Loucy (cell line): ENCODE measurements around the gene ARMC9.

Experiments
- H2AFZ ChIP-seq: fragments of 200-600 bp; sonication (generic); 2 replicates; pipeline ENCODE4 v1.6.0; 2016; ENCODE audit warnings: antibody characterized with exemption, mild to moderate bottlenecking, low read length, moderate library complexity
- H3F3A ChIP-seq: fragments of 200-600 bp; 2 replicates; pipeline ENCODE4 v1.6.0; 2016; ENCODE audit warnings: antibody characterized with exemption, low read depth, mild to moderate bottlenecking
- H3K27me3 ChIP-seq: fragments of 200-600 bp; sonication (generic); 2 replicates; pipeline ENCODE4 v1.6.1; 2014; ENCODE audit warnings: low read length, mild to moderate bottlenecking; ENCODE audit not compliant: insufficient read depth, poor library complexity, severe bottlenecking
- H3K36me3 ChIP-seq: fragments of 200-600 bp; sonication (generic); 2 replicates; pipeline ENCODE4 v1.6.1; 2016; ENCODE audit warnings: low read length; ENCODE audit not compliant: insufficient read depth
- H3K4me1 ChIP-seq: fragments of 200-600 bp; sonication (generic); 2 replicates; pipeline ENCODE4 v1.5.1; 2014; ENCODE audit warnings: low read length, mild to moderate bottlenecking; ENCODE audit not compliant: insufficient read depth, poor library complexity, severe bottlenecking
- H3K4me2 ChIP-seq: fragments of 200-600 bp; sonication (generic); 2 replicates; pipeline ENCODE4 v1.6.0; 2014; ENCODE audit warnings: antibody characterized with exemption, low read length, low read depth, mild to moderate bottlenecking; ENCODE audit not compliant: poor library complexity, severe bottlenecking
- H3K4me3 ChIP-seq: fragments of 200-600 bp; sonication (generic); 2 replicates; pipeline ENCODE4 v1.5.1; 2014; ENCODE audit warnings: low read length, mild to moderate bottlenecking, mixed read lengths; ENCODE audit not compliant: poor library complexity, severe bottlenecking
- H3K79me2 ChIP-seq: fragments of 200-600 bp; sonication (generic); 2 replicates; pipeline ENCODE4 v1.6.1; 2014; ENCODE audit warnings: low read length; ENCODE audit not compliant: insufficient read depth
- H3K9ac ChIP-seq: fragments of 200-600 bp; sonication (generic); 2 replicates; pipeline ENCODE4 v1.6.0; 2014; ENCODE audit warnings: mild to moderate bottlenecking, low read depth, low read length, moderate library complexity; ENCODE audit not compliant: poor library complexity, severe bottlenecking
- H3K9me2 ChIP-seq: fragments of 200-600 bp; sonication (generic); replicated peaks from 2 replicates; pipeline ENCODE4 v1.6.1; 2016; ENCODE audit warnings: low read depth, low read length, mixed read lengths
- H3K9me3 ChIP-seq: fragments of 200-600 bp; sonication (generic); 2 replicates; pipeline ENCODE4 v1.6.1; 2014; ENCODE audit warnings: mild to moderate bottlenecking, antibody characterized with exemption, low read length, low read depth; ENCODE audit not compliant: insufficient read depth
- H4K20me1 ChIP-seq: fragments of 200-600 bp; sonication (generic); 2 replicates; pipeline ENCODE4 v1.6.0; 2014; ENCODE audit warnings: antibody characterized with exemption, low read length, mild to moderate bottlenecking; ENCODE audit not compliant: insufficient read depth, poor library complexity, severe bottlenecking
- EZH2phosphoT487 ChIP-seq: fragments of 200-600 bp; IDR thresholded peaks from 2 replicates; pipeline ENCODE4 v1.6.1; 2018; ENCODE audit warnings: antibody characterized with exemption, mild to moderate bottlenecking, moderate library complexity, borderline replicate concordance
- TF ChIP-seq, protein P1 (sequence below): fragments of 200-600 bp; sonication (generic); conservative IDR thresholded peaks from 2 replicates; pipeline ENCODE4 v1.5.1; 2014; ENCODE audit warnings: mild to moderate bottlenecking, antibody characterized with exemption, low read length

Gene ARMC9

DNA sequence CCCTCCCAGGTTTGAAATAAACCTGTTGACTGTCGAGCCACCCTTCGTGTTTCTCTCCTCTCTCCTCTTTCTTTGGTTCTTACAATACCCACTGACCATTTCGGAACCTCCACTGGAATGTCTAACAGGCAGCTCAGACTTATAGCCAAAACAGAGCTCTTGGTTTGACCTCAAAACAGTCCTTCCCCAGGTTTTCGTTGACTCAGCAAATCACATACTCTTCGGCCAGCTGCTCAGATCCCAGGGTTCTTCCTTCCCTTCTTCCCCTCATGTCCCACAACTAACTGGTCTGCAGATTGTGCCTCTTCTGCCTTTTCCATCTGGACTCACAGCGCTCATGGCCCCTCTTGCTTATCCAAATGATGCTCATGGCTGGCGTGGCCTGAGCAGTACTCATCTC, 4.7 kb downstream of the ARMC9 start:
- Histone ChIP-seq H3K79me2 (no peaks in the 10 kb centered on the region), H3F3A (no peaks in the 10 kb centered on the region), H3K9ac (no peak overlapping the region), H3K4me1 (peaks cover 1% of the 10 kb centered on the region), H2AFZ (no peak overlapping the region), H3K4me3 (no peak overlapping the region), H3K9me2 (no peaks in the 10 kb centered on the region), H3K36me3 (no peaks in the 10 kb centered on the region), H3K9me3 (no peaks in the 10 kb centered on the region), H3K4me2 (no peak overlapping the region), H4K20me1 (no peaks in the 10 kb centered on the region), H3K27me3 (no peaks in the 10 kb centered on the region)
- TF ChIP-seq, protein P1, sequence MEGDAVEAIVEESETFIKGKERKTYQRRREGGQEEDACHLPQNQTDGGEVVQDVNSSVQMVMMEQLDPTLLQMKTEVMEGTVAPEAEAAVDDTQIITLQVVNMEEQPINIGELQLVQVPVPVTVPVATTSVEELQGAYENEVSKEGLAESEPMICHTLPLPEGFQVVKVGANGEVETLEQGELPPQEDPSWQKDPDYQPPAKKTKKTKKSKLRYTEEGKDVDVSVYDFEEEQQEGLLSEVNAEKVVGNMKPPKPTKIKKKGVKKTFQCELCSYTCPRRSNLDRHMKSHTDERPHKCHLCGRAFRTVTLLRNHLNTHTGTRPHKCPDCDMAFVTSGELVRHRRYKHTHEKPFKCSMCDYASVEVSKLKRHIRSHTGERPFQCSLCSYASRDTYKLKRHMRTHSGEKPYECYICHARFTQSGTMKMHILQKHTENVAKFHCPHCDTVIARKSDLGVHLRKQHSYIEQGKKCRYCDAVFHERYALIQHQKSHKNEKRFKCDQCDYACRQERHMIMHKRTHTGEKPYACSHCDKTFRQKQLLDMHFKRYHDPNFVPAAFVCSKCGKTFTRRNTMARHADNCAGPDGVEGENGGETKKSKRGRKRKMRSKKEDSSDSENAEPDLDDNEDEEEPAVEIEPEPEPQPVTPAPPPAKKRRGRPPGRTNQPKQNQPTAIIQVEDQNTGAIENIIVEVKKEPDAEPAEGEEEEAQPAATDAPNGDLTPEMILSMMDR, result no peak
- TF ChIP-seq EZH2phosphoT487, result no peak

DNA sequence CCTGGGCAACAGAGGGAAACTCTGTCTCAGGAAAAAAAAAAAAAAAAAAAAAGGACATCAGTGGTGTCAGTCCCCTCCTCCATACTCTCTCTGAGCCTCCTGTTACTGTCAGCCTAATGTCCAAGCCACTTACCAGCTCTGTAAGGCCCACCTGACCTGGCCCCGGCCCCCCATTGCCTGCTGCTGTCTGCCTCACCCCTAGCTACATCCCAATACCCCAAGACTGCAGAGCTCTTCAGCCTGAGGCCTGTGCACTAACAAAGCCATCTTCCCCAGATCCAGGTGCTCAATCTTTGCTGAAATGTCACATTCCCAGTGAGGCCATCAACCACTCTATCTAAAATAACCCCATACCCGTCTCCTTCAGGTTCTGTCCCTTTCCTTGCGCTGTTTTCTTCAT, 5.7 kb downstream of the ARMC9 start:
- Histone ChIP-seq H2AFZ (no peak overlapping the region), H3K4me2 (no peak overlapping the region), H4K20me1 (no peaks in the 10 kb centered on the region), H3K4me1 (no peaks in the 10 kb centered on the region), H3K4me3 (no peak overlapping the region), H3K9me3 (no peaks in the 10 kb centered on the region), H3K36me3 (no peaks in the 10 kb centered on the region), H3K9me2 (no peaks in the 10 kb centered on the region), H3K27me3 (no peaks in the 10 kb centered on the region), H3K79me2 (no peaks in the 10 kb centered on the region), H3K9ac (no peak overlapping the region), H3F3A (no peaks in the 10 kb centered on the region)
- TF ChIP-seq EZH2phosphoT487, result no peak
- TF ChIP-seq, protein P1, result no peak

DNA sequence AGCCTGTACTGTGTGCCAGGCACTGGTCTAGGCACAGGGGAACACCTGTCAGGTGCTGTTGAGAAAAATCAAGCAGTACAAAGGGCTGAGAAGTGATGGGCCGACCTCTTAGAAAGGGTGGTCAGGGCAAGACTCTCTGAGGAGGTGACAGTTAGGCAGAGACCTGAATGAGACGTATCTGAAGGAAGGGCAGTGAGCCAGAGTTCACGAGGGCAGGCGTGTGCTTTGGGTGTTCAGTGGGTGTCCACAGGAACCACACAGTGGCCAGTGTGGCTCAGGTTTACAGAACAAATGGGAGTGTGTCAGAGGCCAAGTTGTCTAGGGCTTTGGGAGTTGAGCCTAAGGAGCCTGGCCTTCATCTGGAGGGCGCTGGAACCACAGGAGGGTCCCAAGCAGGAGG, 6.2 kb downstream of the ARMC9 start:
- no peaks in the 10 kb centered on the region for H4K20me1 ChIP-seq
- no peak for TF ChIP-seq EZH2phosphoT487
- TF ChIP-seq, protein P1, result no peak
- no peaks in the 10 kb centered on the region for H3K79me2 ChIP-seq
- no peak overlapping the region for H2AFZ ChIP-seq
- H3K4me3 ChIP-seq, result no peak overlapping the region
- H3K9me3 ChIP-seq, result no peaks in the 10 kb centered on the region
- H3K27me3 ChIP-seq, result no peaks in the 10 kb centered on the region
- no peak overlapping the region for H3K9ac ChIP-seq
- H3F3A ChIP-seq, result no peaks in the 10 kb centered on the region
- H3K36me3 ChIP-seq, result no peaks in the 10 kb centered on the region
- no peaks in the 10 kb centered on the region for H3K9me2 ChIP-seq
- H3K4me2 ChIP-seq, result no peak overlapping the region
- H3K4me1 ChIP-seq, result no peaks in the 10 kb centered on the region
